Ovary (tissue), 10 donors: ENCODE measurements around the gene OR51E2. TPM values are rescaled to one million over a fixed set of nuclear protein-coding genes. Genes with fewer than 3 reads are reported as not detected.
"Not testable (repeated sequence)": the region's sequence is repeated elsewhere in the genome, so short reads cannot be mapped to it uniquely, and the experiment has no call there.

Experiments used
- DNase-seq, 5 donors: peaks; one replicate each; pipeline ENCODE4 v3.0.0-alpha.2; 2019 to 2020
- H3K27ac ChIP-seq, 2 donors: fragments of 200-600 bp; one replicate each; pipeline versions ENCODE4 v1.5.1 to v1.8.0; 2019 to 2022
- H3K27me3 ChIP-seq: fragments of 200-600 bp; one replicate; pipeline ENCODE4 v1.8.0; 2022
- H3K36me3 ChIP-seq: fragments of 200-600 bp; sonication (generic); one replicate; pipeline ENCODE4 v1.5.1; 2019
- H3K4me1 ChIP-seq: one replicate; pipeline ENCODE4 v1.8.1; 2013; ENCODE audit warnings: mild to moderate bottlenecking, moderate library complexity; ENCODE audit not compliant: insufficient read depth
- H3K4me3 ChIP-seq: fragments of 200-600 bp; sonication (generic); one replicate; pipeline ENCODE4 v1.5.1; 2017
- H3K9me3 ChIP-seq, 2 donors: fragments of 200-600 bp in 1 of 2; sonication (generic) in 1 of 2; one replicate each; pipeline versions ENCODE4 v1.5.1 to v1.8.1; 2013 to 2019; ENCODE audit warnings: mild to moderate bottlenecking in 1 of 2, moderate library complexity in 1 of 2
- CTCF ChIP-seq, 3 donors: fragments of 450-650 bp in 2 of 3; fragments of 200-600 bp in 1 of 3; IDR thresholded peaks; one replicate each; pipeline versions ENCODE4 v1.5.1 to v1.8.0; 2016 to 2022; ENCODE audit warnings: antibody characterized with exemption in 3 of 3, mild to moderate bottlenecking in 1 of 3
- EP300 ChIP-seq: sonication (generic); formaldehyde crosslinking; IDR thresholded peaks from one replicate; pipeline ENCODE4 v1.6.1; 2017; ENCODE audit warnings: antibody characterized with exemption
- POLR2A ChIP-seq: fragments of 450-650 bp; IDR thresholded peaks from one replicate; pipeline ENCODE4 v1.6.1; 2017; ENCODE audit warnings: antibody characterized with exemption, mild to moderate bottlenecking, moderate library complexity
- WGBS, 3 donors: extraction: QIAGEN DNeasy Blood & Tissue Kit in 1 of 3; methylation state at CpG; one replicate each; pipeline versions ENCODE4 v1.1.5 to v1.1.7; 2013 to 2017; 5-methylcytosine and 5-hydroxymethylcytosine counted together
- intact Hi-C, 4 donors: fragments of 100-400 bp; cut with DNase I; formaldehyde crosslinking; loops; one replicate each; pipeline versions ENCODE4 v1.11.0 to v1.15.1; 2022 to 2023
- long read RNA-seq, 3 donors: library from polyadenylated mRNA in 2 of 3; unstranded in 2 of 3; transcript quantifications; one replicate each; pipeline ENCODE4 v2.0.0 and lab custom pipeline, GENCODE V29; 2021 to 2026
- polyA plus RNA-seq, 2 donors: library from polyadenylated mRNA; stranded (reverse); fragments of 200-250 nt in 1 of 2; fragments of 350-450 nt in 1 of 2; fragmentation: Illumina TruSeq in 1 of 2; extraction: RNeasy Lipid Tissue Mini Kit (QIAGEN cat#74804) in 1 of 2; gene quantifications; one replicate each; pipeline ENCODE4 v1.2.3, GENCODE V29; 2013 to 2014
- total RNA-seq, 7 donors: library from RNA; depleted of rRNA in 2 of 7; stranded (reverse); fragments of >200 nt in 2 of 7; fragmentation: NEBNext Ultra II Directional in 3 of 7; extraction: Animal tissue kit (Norgen Biotek cat#: 25700) in 3 of 7; gene quantifications; one replicate each; pipeline versions ENCODE4 v1.1.0 to v1.2.4, GENCODE V29; 2016 to 2023
- donor health status: DM: no; HTN: no; CAD: no; lungs with moderate emphysema.
- donor health status: DM: no; HTN: no; CAD: no.
- donor health status: Bipolar disorder and iron deficiency.
- donor health status: DM: yes; HTN: yes; CAD: no.
- donor health status: DM: no; HTN: no; CAD: no.
- donor health status: DM: yes; HTN: yes; CAD: no.

OR51E2 gene
- total RNA-seq (under 1 TPM in 4 of 7 donors, not detected in 3; 0.11 to 0.65 (median 0.23) TPM), polyA plus RNA-seq (1 to 10 TPM in 1 of 2 donors, under 1 TPM in 1; 0.67 to 2.0 TPM)
- long read RNA-seq, donor 1: 0 reads
- long read RNA-seq, donor 2: 0 reads
- long read RNA-seq, donor 3, partial matches to known transcripts: 0 of 1 reads
- long read RNA-seq, donor 3, other reads (novel, unspliced or antisense): 1 of 1 reads

GRCh38 chr11:4697585-4697984 is at the start of gene OR51E2:
Gene OR51E2 (minus strand): TSS chr11:4697853. CDS start chr11:4682711, 15,142 bp downstream.
- Histone ChIP-seq H3K9me3 (no peaks in the 10 kb centered on the region), H3K27ac (no peak within 1 kb of the TSS), H3K27me3 (no peaks in the 10 kb centered on the region), H3K36me3 (no peaks in the 10 kb centered on the region), H3K4me1 (no peaks in the 10 kb centered on the region), H3K4me3 (no peak within 1 kb of the TSS)
- 64 to 71% (median 65%) methylated on average over 3 of the region's 3 CpGs for WGBS, 3 donors
- intact Hi-C loops: no loop called here
- DNase-seq: no peak
- TF ChIP-seq POLR2A: no peak
- no peak for TF ChIP-seq EP300
- TF ChIP-seq CTCF (IDR thresholded peaks at IDR 0.05): no peak

GRCh38 chr11:4740735-4741134 is 43.1 kb upstream of the OR51E2 start:
- 85 to 98% (median 92%) methylated on average over 2 of the region's 2 CpGs for WGBS, 3 donors
- Histone ChIP-seq H3K4me1 (no peaks in the 10 kb centered on the region), H3K27ac (no peak overlapping the region), H3K4me3 (no peak overlapping the region), H3K9me3 (no peaks in the 10 kb centered on the region), H3K27me3 (no peaks in the 10 kb centered on the region), H3K36me3 (no peaks in the 10 kb centered on the region)
- DNase-seq: no peak
- intact Hi-C loops: no loop called here
- no peak for TF ChIP-seq POLR2A
- TF ChIP-seq EP300: no peak
- TF ChIP-seq CTCF (IDR thresholded peaks at IDR 0.05): no peak

GRCh38 chr11:4727171-4727570 is 29.5 kb upstream of the OR51E2 start:
- 85 to 88% (median 86%) methylated on average over 2 of the region's 2 CpGs for WGBS, 3 donors
- H3K4me3 ChIP-seq: no peak overlapping the region
- DNase-seq: no peak
- no peaks in the 10 kb centered on the region for H3K9me3 ChIP-seq
- no peaks in the 10 kb centered on the region for H3K27me3 ChIP-seq
- TF ChIP-seq POLR2A (no peak), CTCF (IDR thresholded peaks at IDR 0.05) (no peak), EP300 (no peak)
- intact Hi-C loops: no loop called here
- no peaks in the 10 kb centered on the region for H3K36me3 ChIP-seq
- no peak overlapping the region for H3K27ac ChIP-seq
- no peaks in the 10 kb centered on the region for H3K4me1 ChIP-seq

GRCh38 chr11:4722616-4723534 is 25.2 kb upstream of the OR51E2 start:
- H3K27ac ChIP-seq, H3K4me3 ChIP-seq, H3K27me3 ChIP-seq, H3K9me3 ChIP-seq, DNase-seq, H3K36me3 ChIP-seq, intact Hi-C loops, H3K4me1 ChIP-seq: not testable (repeated sequence)
- WGBS, 3 donors: 90 to 94% (median 93%) methylated on average over 33 of the region's 33 CpGs

- H3K27ac ChIP-seq: no peak overlapping the region
- intact Hi-C loops: no loop called here
- no peaks in the 10 kb centered on the region for H3K4me1 ChIP-seq
- H3K27me3 ChIP-seq: no peaks in the 10 kb centered on the region
- no peaks in the 10 kb centered on the region for H3K36me3 ChIP-seq
- WGBS, 3 donors: 78 to 87% (median 83%) methylated on average over 5 of the region's 5 CpGs
- TF ChIP-seq EP300: no peak
- no peak for TF ChIP-seq POLR2A
- no peak for TF ChIP-seq CTCF (IDR thresholded peaks at IDR 0.05)
- H3K9me3 ChIP-seq: no peaks in the 10 kb centered on the region
- no peak for DNase-seq
- no peak overlapping the region for H3K4me3 ChIP-seq
Observed at GRCh38 chr11:4714300-4714699, 16.6 kb upstream of the OR51E2 start.
